ENCODE results near the gene GALNTL6.

GRCh38 chr4:172105918-172106317 lies 292.7 kb downstream of the GALNTL6 start:
- TF ChIP-seq ZNF274 (IDR thresholded peaks at IDR 0.05; ENCODE audit: low read depth, low read length) (no peak), YY1 (IDR thresholded peaks at IDR 0.05; ENCODE audit: insufficient read depth, insufficient read length) (no peak)
